Astrocyte (in vitro differentiated cells and primary cell): ENCODE data around the gene TOMM6. TPM values are rescaled to one million over a fixed set of nuclear protein-coding genes. Genes with fewer than 3 reads are reported as not detected.

Experiments used
- DNase-seq: peaks from one replicate; pipeline ENCODE4 v3.0.0-alpha.2; 2010; ENCODE audit warnings: low read depth
- FAIRE-seq: peaks from 2 replicates; lab custom pipeline; 2011; peaks lifted over from hg19 to GRCh38; lab: Jason Lieb, UNC
- H2AFZ ChIP-seq: 2 replicates; pipeline ENCODE4 v1.6.0; 2012; ENCODE audit warnings: low read depth, low read length, inconsistent platforms
- H3K27ac ChIP-seq: 2 replicates; pipeline ENCODE4 v1.5.1; 2011; ENCODE audit warnings: low read depth, low read length, inconsistent platforms
- H3K27me3 ChIP-seq: 2 replicates; pipeline ENCODE4 v1.6.0; 2011; ENCODE audit warnings: low read length, inconsistent platforms; ENCODE audit not compliant: insufficient read depth
- H3K36me3 ChIP-seq: 2 replicates; pipeline ENCODE4 v1.5.1; 2011; ENCODE audit warnings: low read length, inconsistent platforms; ENCODE audit not compliant: insufficient read depth
- H3K4me1 ChIP-seq: 2 replicates; pipeline ENCODE4 v1.5.1; 2011; ENCODE audit warnings: low read length, inconsistent platforms; ENCODE audit not compliant: insufficient read depth
- H3K4me2 ChIP-seq: 2 replicates; pipeline ENCODE4 v1.6.0; 2012; ENCODE audit warnings: low read length, inconsistent platforms
- H3K4me3 ChIP-seq: 2 replicates; pipeline ENCODE4 v1.5.1; 2011; ENCODE audit warnings: low read depth, mild to moderate bottlenecking, low read length, inconsistent platforms; ENCODE audit not compliant: insufficient read depth
- H3K79me2 ChIP-seq: 2 replicates; pipeline ENCODE4 v1.6.0; 2012; ENCODE audit warnings: mild to moderate bottlenecking, low read length, inconsistent platforms; ENCODE audit not compliant: insufficient read depth
- H3K9ac ChIP-seq: 2 replicates; pipeline ENCODE4 v1.6.0; 2012; ENCODE audit warnings: mild to moderate bottlenecking, low read length, inconsistent platforms
- H3K9me3 ChIP-seq: 2 replicates; pipeline ENCODE4 v1.5.1; 2012; ENCODE audit warnings: low read depth, mild to moderate bottlenecking, low read length, inconsistent platforms; ENCODE audit not compliant: insufficient read depth
- H4K20me1 ChIP-seq: 2 replicates; pipeline ENCODE4 v1.6.0; 2012; ENCODE audit warnings: low read length, inconsistent platforms; ENCODE audit not compliant: insufficient read depth
- H3K27ac Mint-ChIP-seq: one replicate; pipeline ENCODE4 v1.8.0; 2021; ENCODE audit warnings: mild to moderate bottlenecking, mixed read lengths; ENCODE audit not compliant: unreplicated experiment
- H3K27me3 Mint-ChIP-seq: one replicate; pipeline ENCODE4 v1.8.0; 2021; ENCODE audit warnings: low read depth, mixed read lengths; ENCODE audit not compliant: unreplicated experiment
- H3K36me3 Mint-ChIP-seq: one replicate; pipeline ENCODE4 v1.8.0; 2021; ENCODE audit warnings: low read depth, mixed read lengths; ENCODE audit not compliant: unreplicated experiment
- H3K4me1 Mint-ChIP-seq: one replicate; pipeline ENCODE4 v1.8.0; 2021; ENCODE audit warnings: low read depth, mixed read lengths; ENCODE audit not compliant: unreplicated experiment
- H3K4me3 Mint-ChIP-seq: one replicate; pipeline ENCODE4 v1.8.0; 2021; ENCODE audit warnings: mild to moderate bottlenecking, moderate library complexity, mixed read lengths; ENCODE audit not compliant: unreplicated experiment
- H3K9me3 Mint-ChIP-seq: one replicate; pipeline ENCODE4 v1.8.0; 2021; ENCODE audit warnings: mild to moderate bottlenecking, mixed read lengths; ENCODE audit not compliant: unreplicated experiment
- CTCF ChIP-seq: IDR thresholded peaks from 2 replicates; pipeline ENCODE4 v1.5.1; 2011; ENCODE audit warnings: low read depth, mild to moderate bottlenecking, inconsistent platforms, low read length, moderate library complexity; ENCODE audit not compliant: insufficient read depth
- EZH2 ChIP-seq: IDR thresholded peaks from 2 replicates; pipeline ENCODE4 v1.6.1; 2012; ENCODE audit warnings: mild to moderate bottlenecking, low read length, inconsistent platforms; ENCODE audit not compliant: insufficient read depth
- total RNA-seq: library from RNA; stranded (reverse); gene quantifications from 2 replicates; pipeline ENCODE4 v1.2.1, GENCODE V29; 2021

Gene TOMM6
- total RNA-seq, 1 donor from 2014 or later = 159 TPM

- Mint-ChIP-seq H3K4me1 (peaks cover 19% of the 10 kb centered on the region), H3K27ac (no peak overlapping the region), H3K9me3 (no peaks in the 10 kb centered on the region), H3K36me3 (peaks cover 5% of the 10 kb centered on the region), H3K27me3 (no peaks in the 10 kb centered on the region), H3K4me3 (peak overlapping the region; percentile 50)
- FAIRE-seq (no peak), DNase-seq (no peak)
- no peak overlapping the region for H3K27ac ChIP-seq
- TF ChIP-seq EZH2 (no peak), CTCF (no peak)
- H3K4me2 ChIP-seq = no peak overlapping the region
- no peak overlapping the region for H3K4me3 ChIP-seq
- H3K9me3 ChIP-seq = no peaks in the 10 kb centered on the region
- no peaks in the 10 kb centered on the region for H3K27me3 ChIP-seq
- no peak overlapping the region for H3K9ac ChIP-seq
- H3K36me3 ChIP-seq = no peaks in the 10 kb centered on the region
- H2AFZ ChIP-seq = no peak overlapping the region
- no peaks in the 10 kb centered on the region for H4K20me1 ChIP-seq
- no peaks in the 10 kb centered on the region for H3K79me2 ChIP-seq
- H3K4me1 ChIP-seq = peaks cover 5% of the 10 kb centered on the region
Observed at GRCh38 chr6:41799559-41799911, 12.0 kb downstream of the TOMM6 start.

DNA sequence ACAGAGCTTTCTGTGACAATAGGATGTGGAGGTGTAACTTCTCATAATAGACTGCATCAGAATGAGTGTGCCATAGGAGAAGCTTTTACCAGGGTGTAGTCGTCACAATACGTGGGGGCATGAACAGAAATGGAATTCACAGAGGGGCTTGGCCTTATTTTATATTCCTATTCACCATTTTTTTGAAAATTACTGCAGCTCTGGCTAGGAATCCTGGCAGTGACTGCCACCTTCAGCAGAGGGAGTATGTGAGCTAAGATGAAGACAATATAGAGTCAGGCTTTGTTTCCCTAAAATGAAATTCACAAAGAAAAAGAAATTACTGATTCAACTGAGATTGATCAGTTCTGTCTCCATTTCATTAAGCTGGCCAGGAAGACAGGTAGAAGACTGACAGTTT, 13.9 kb downstream of the TOMM6 start:
- Histone ChIP-seq H3K4me2 (no peak overlapping the region), H3K4me1 (peaks cover 5% of the 10 kb centered on the region), H3K79me2 (no peaks in the 10 kb centered on the region), H4K20me1 (no peaks in the 10 kb centered on the region), H2AFZ (peak overlapping the region; percentile 32), H3K27ac (no peak overlapping the region), H3K36me3 (no peaks in the 10 kb centered on the region), H3K4me3 (no peak overlapping the region), H3K9me3 (no peaks in the 10 kb centered on the region), H3K9ac (no peak overlapping the region), H3K27me3 (no peaks in the 10 kb centered on the region)
- H3K27me3 Mint-ChIP-seq = peaks cover 2% of the 10 kb centered on the region
- H3K9me3 Mint-ChIP-seq = no peaks in the 10 kb centered on the region
- no peak for DNase-seq
- H3K36me3 Mint-ChIP-seq = peaks cover 8% of the 10 kb centered on the region
- TF ChIP-seq EZH2 (no peak), CTCF (peak; percentile 55)
- peaks cover 19% of the 10 kb centered on the region for H3K4me1 Mint-ChIP-seq
- no peak for FAIRE-seq
- no peak overlapping the region for H3K4me3 Mint-ChIP-seq
- no peak overlapping the region for H3K27ac Mint-ChIP-seq

- peaks cover 7% of the 10 kb centered on the region for H3K4me1 Mint-ChIP-seq
- no peaks in the 10 kb centered on the region for H3K9me3 ChIP-seq
- no peak overlapping the region for H3K27ac Mint-ChIP-seq
- H3K36me3 ChIP-seq = no peaks in the 10 kb centered on the region
- no peak for TF ChIP-seq CTCF
- TF ChIP-seq EZH2 = no peak
- no peak overlapping the region for H3K9ac ChIP-seq
- H3K4me2 ChIP-seq = no peak overlapping the region
- no peaks in the 10 kb centered on the region for H3K27me3 ChIP-seq
- H3K4me3 Mint-ChIP-seq = no peak overlapping the region
- no peak overlapping the region for H3K27ac ChIP-seq
- FAIRE-seq (no peak), DNase-seq (no peak)
- no peak overlapping the region for H2AFZ ChIP-seq
- H4K20me1 ChIP-seq = no peaks in the 10 kb centered on the region
- no peaks in the 10 kb centered on the region for H3K9me3 Mint-ChIP-seq
- H3K36me3 Mint-ChIP-seq = peaks cover 4% of the 10 kb centered on the region
- H3K27me3 Mint-ChIP-seq = peaks cover 2% of the 10 kb centered on the region
- no peaks in the 10 kb centered on the region for H3K79me2 ChIP-seq
- no peaks in the 10 kb centered on the region for H3K4me1 ChIP-seq
- no peak overlapping the region for H3K4me3 ChIP-seq
Observed at GRCh38 chr6:41805830-41806774, 18.6 kb downstream of the TOMM6 start.
